IMR-90 (cell line): ENCODE data around the gene CLDN19. TPM values are rescaled to one million over a fixed set of nuclear protein-coding genes. Genes with fewer than 3 reads are reported as not detected.

Experiments used
- ATAC-seq: fragments of 200-7000 bp; cut with Tn5 transposase; 2 replicates; pipeline ENCODE4 v1.9.1; 2020; ENCODE audit warnings: low read depth, mild to moderate bottlenecking, moderate library complexity
- BruUV-seq: library from RNA; stranded (reverse); fragments of 400-500 nt; replicated peaks from 2 replicates; lab custom pipeline; 2021; lab: Mats Ljungman, UMichigan
- CTCF ChIA-PET: fragments of 300-600 bp; formaldehyde crosslinking; extraction: SDS; loops from one replicate; lab custom pipeline; 2021; ENCODE audit warnings: antibody characterized with exemption; lab: Yijun Ruan, JAX
- POLR2A ChIA-PET: fragments of 300-600 bp; sonication (Branson Sonifier 250); formaldehyde crosslinking; loops from one replicate; lab custom pipeline; 2022; ENCODE audit warnings: antibody characterized with exemption; ENCODE audit not compliant: unreplicated experiment; lab: Charles Lee
- DNase-seq: peaks from one replicate; pipeline ENCODE4 v3.0.0; 2013
- H2AFZ ChIP-seq: replicated peaks from 2 replicates; pipeline ENCODE3; 2013; ENCODE audit warnings: low read length, mild to moderate bottlenecking; ENCODE audit not compliant: poor library complexity
- H2AK5ac ChIP-seq: 2 replicates; pipeline ENCODE4 v1.6.1; 2013; ENCODE audit warnings: low read depth, low read length, inconsistent platforms
- H2AK9ac ChIP-seq: replicated peaks from 2 replicates; pipeline ENCODE3; 2013; ENCODE audit warnings: mild to moderate bottlenecking, low read depth, low read length, moderate library complexity; ENCODE audit not compliant: poor library complexity
- H2BK120ac ChIP-seq: 2 replicates; pipeline ENCODE4 v1.6.1; 2013; ENCODE audit warnings: low read depth, low read length, inconsistent platforms
- H2BK15ac ChIP-seq: 3 replicates; pipeline ENCODE4 v1.6.1; 2013; ENCODE audit warnings: low read depth, low read length, inconsistent platforms
- H2BK20ac ChIP-seq: 2 replicates; pipeline ENCODE4 v1.6.1; 2013; ENCODE audit warnings: low read depth, mild to moderate bottlenecking, inconsistent platforms, low read length, moderate library complexity
- H2BK5ac ChIP-seq: 2 replicates; pipeline ENCODE4 v1.6.1; 2013; ENCODE audit warnings: mild to moderate bottlenecking, low read depth, low read length, inconsistent platforms; ENCODE audit not compliant: poor library complexity, severe bottlenecking
- H3K14ac ChIP-seq: replicated peaks from 2 replicates; pipeline ENCODE4 v1.6.1; 2013; ENCODE audit warnings: low read depth, low read length, inconsistent platforms
- H3K18ac ChIP-seq: 2 replicates; pipeline ENCODE4 v1.6.1; 2013; ENCODE audit warnings: low read depth, low read length, control low read depth
- H3K23ac ChIP-seq: 2 replicates; pipeline ENCODE4 v1.6.1; 2013; ENCODE audit warnings: low read depth, low read length, inconsistent platforms
- H3K27ac ChIP-seq: 2 replicates; pipeline ENCODE4 v1.5.1; 2013; ENCODE audit warnings: mild to moderate bottlenecking, control low read depth, low read length; ENCODE audit not compliant: insufficient read depth
- H3K27me3 ChIP-seq: 2 replicates; pipeline ENCODE4 v1.6.1; 2013; ENCODE audit warnings: low read length; ENCODE audit not compliant: control insufficient read depth, insufficient read depth
- H3K36me3 ChIP-seq: 2 replicates; pipeline ENCODE4 v1.6.1; 2013; ENCODE audit warnings: low read length, mixed read lengths; ENCODE audit not compliant: control insufficient read depth, insufficient read depth
- H3K4ac ChIP-seq: 2 replicates; pipeline ENCODE4 v1.6.1; 2013; ENCODE audit warnings: low read depth, low read length, inconsistent platforms
- H3K4me1 ChIP-seq: 2 replicates; pipeline ENCODE4 v1.6.1; 2013; ENCODE audit warnings: low read length, mixed read lengths; ENCODE audit not compliant: control insufficient read depth, insufficient read depth
- H3K4me2 ChIP-seq: 2 replicates; pipeline ENCODE4 v1.6.1; 2013; ENCODE audit warnings: low read depth, mild to moderate bottlenecking, control low read depth, low read length, moderate library complexity
- H3K4me3 ChIP-seq: 2 replicates; pipeline ENCODE4 v1.5.1; 2013; ENCODE audit warnings: low read depth, mild to moderate bottlenecking, control low read depth, low read length, moderate library complexity; ENCODE audit not compliant: insufficient read depth
- H3K56ac ChIP-seq: 2 replicates; pipeline ENCODE4 v1.6.1; 2013; ENCODE audit warnings: low read length, inconsistent platforms; ENCODE audit not compliant: insufficient read depth; ENCODE audit errors: extremely low read depth
- H3K79me1 ChIP-seq, 2 experiments: 2 replicates each; pipeline ENCODE4 v1.6.1; 2013; ENCODE audit warnings: low read length in 2 of 2, inconsistent platforms in 1 of 2, low read depth in 1 of 2
- H3K9ac ChIP-seq: 2 replicates; pipeline ENCODE4 v1.6.1; 2013; ENCODE audit warnings: low read depth, low read length, control low read depth
- H3K9me1 ChIP-seq: 2 replicates; pipeline ENCODE4 v1.6.1; 2013; ENCODE audit warnings: low read length, inconsistent platforms; ENCODE audit not compliant: insufficient read depth
- H3K9me3 ChIP-seq: 2 replicates; pipeline ENCODE4 v1.6.1; 2013; ENCODE audit warnings: low read length; ENCODE audit not compliant: control insufficient read depth, insufficient read depth
- H4K20me1 ChIP-seq: 2 replicates; pipeline ENCODE4 v1.6.1; 2013; ENCODE audit warnings: low read length, inconsistent platforms; ENCODE audit not compliant: insufficient read depth
- H4K5ac ChIP-seq: 2 replicates; pipeline ENCODE4 v1.6.1; 2013; ENCODE audit warnings: mild to moderate bottlenecking, low read depth, low read length, control low read depth
- H4K8ac ChIP-seq, 2 experiments: 2 replicates each; pipeline ENCODE4 v1.6.1; 2013; ENCODE audit warnings: low read depth in 2 of 2, low read length in 2 of 2, control low read depth in 1 of 2, inconsistent platforms in 1 of 2
- H4K91ac ChIP-seq: 2 replicates; pipeline ENCODE4 v1.6.1; 2013; ENCODE audit warnings: low read depth, low read length, inconsistent platforms; ENCODE audit not compliant: insufficient read depth
- BHLHE40 ChIP-seq: fragments of 150-350 bp; IDR thresholded peaks from 2 replicates; pipeline ENCODE4 v1.6.1; 2016; ENCODE audit warnings: mild to moderate bottlenecking, low read depth, low read length
- CEBPB ChIP-seq: IDR thresholded peaks from 2 replicates; pipeline ENCODE4 v1.6.1; 2012; ENCODE audit warnings: low read depth, low read length, improper control_type of control experiment
- CHD1 ChIP-seq: IDR thresholded peaks from 2 replicates; pipeline ENCODE4 v1.6.1; 2012; ENCODE audit warnings: low read depth, low read length, improper control_type of control experiment
- CTCF ChIP-seq: conservative IDR thresholded peaks from 2 replicates; pipeline ENCODE4 v1.5.1; 2012; ENCODE audit warnings: mild to moderate bottlenecking, low read depth, low read length, improper control_type of control experiment
- FOS ChIP-seq: fragments of 150-350 bp; IDR thresholded peaks from 2 replicates; pipeline ENCODE4 v1.6.1; 2016; ENCODE audit warnings: low read depth, low read length
- MAFK ChIP-seq: IDR thresholded peaks from 2 replicates; pipeline ENCODE4 v1.6.1; 2012; ENCODE audit warnings: low read depth, low read length, improper control_type of control experiment
- MAZ ChIP-seq: IDR thresholded peaks from 2 replicates; pipeline ENCODE4 v1.6.1; 2012; ENCODE audit warnings: low read depth, mild to moderate bottlenecking, low read length, improper control_type of control experiment, moderate library complexity, borderline replicate concordance
- MXI1 ChIP-seq: IDR thresholded peaks from 2 replicates; pipeline ENCODE4 v1.6.1; 2012; ENCODE audit warnings: low read depth, mild to moderate bottlenecking, low read length, moderate library complexity, borderline replicate concordance
- NFE2L2 ChIP-seq: fragments of 150-350 bp; IDR thresholded peaks from 2 replicates; pipeline ENCODE4 v1.6.1; 2016; ENCODE audit warnings: low read depth, mild to moderate bottlenecking, low read length
- POLR2A ChIP-seq: IDR thresholded peaks from 2 replicates; pipeline ENCODE4 v1.6.1; 2012; ENCODE audit warnings: mild to moderate bottlenecking, low read depth, low read length
- RAD21 ChIP-seq: IDR thresholded peaks from 2 replicates; pipeline ENCODE4 v1.6.1; 2012; ENCODE audit warnings: low read length, improper control_type of control experiment
- RCOR1 ChIP-seq: IDR thresholded peaks from 2 replicates; pipeline ENCODE4 v1.6.1; 2012; ENCODE audit warnings: mild to moderate bottlenecking, low read length, improper control_type of control experiment; ENCODE audit not compliant: insufficient replicate concordance
- RFX5 ChIP-seq: IDR thresholded peaks from 2 replicates; pipeline ENCODE4 v1.8.0; 2012; ENCODE audit warnings: low read depth, mild to moderate bottlenecking, low read length, moderate library complexity
- SMC3 ChIP-seq: fragments of 150-350 bp; IDR thresholded peaks from 2 replicates; pipeline ENCODE4 v1.6.1; 2016; ENCODE audit warnings: low read depth, mild to moderate bottlenecking, antibody characterized with exemption, low read length, moderate library complexity
- USF2 ChIP-seq: fragments of 150-350 bp; IDR thresholded peaks from 2 replicates; pipeline ENCODE4 v1.6.1; 2017; ENCODE audit warnings: mild to moderate bottlenecking, antibody characterized with exemption, low read length, low read depth
- dilution Hi-C: fragments of 300-500 bp; cut with HindIII; formaldehyde crosslinking; loops from one replicate; pipeline ENCODE4 v1.14.3; 2018; ENCODE audit warnings: low sequenced_read_pairs; ENCODE audit not compliant: unreplicated experiment
- in situ Hi-C: fragments of 300-500 bp; cut with MboI; formaldehyde crosslinking; loops from 3 replicates; pipeline ENCODE4 v1.14.3; 2019; ENCODE audit warnings: low sequenced_read_pairs, inconsistent platforms, mixed read lengths
- intact Hi-C: fragments of 100-400 bp; cut with micrococcal nuclease; formaldehyde crosslinking; loops from 2 replicates; pipeline ENCODE4 v1.10.0; 2022
- polyA plus RNA-seq, 3 experiments: library from polyadenylated mRNA; depleted of rRNA; stranded (reverse); fragments of >200 nt; gene quantifications; 2 replicates each; pipeline ENCODE4 v1.2.3, GENCODE V29; 2012; ENCODE audit warnings: low replicate concordance in 1 of 3
- total RNA-seq: library from RNA; depleted of rRNA; stranded (reverse); fragments of >200 nt; gene quantifications from 2 replicates; pipeline ENCODE4 v1.2.3, GENCODE V29; 2012
- TF ChIP-seq, protein P1 (sequence below): fragments of 150-350 bp; IDR thresholded peaks from 2 replicates; pipeline ENCODE4 v1.6.1; 2016; ENCODE audit warnings: low read depth, mild to moderate bottlenecking, low read length, moderate library complexity, borderline replicate concordance

Gene CLDN19
- total and polyA plus RNA-seq, 2 of the 4 experiments (the other 2 are of a cell fraction): not detected

DNA sequence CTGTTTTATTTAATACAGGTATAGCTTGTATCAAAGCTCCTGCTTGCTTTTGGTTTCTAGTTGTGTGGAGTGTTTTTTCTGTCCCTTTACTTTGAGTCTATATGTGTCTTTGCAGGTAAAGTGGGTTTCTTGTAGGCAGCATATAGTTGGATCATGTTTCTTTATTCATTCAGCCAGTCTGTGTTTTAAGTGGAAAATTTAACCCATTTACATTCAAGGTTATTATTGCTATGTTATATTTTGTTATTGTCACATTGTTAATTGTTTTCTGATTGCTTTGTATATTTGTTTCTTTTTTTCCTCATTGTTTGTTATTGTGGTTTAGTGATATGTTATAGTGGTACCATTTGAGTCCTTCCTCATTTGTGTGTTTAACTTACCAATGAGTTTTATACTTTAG lies 26.7 kb downstream of the CLDN19 start:
- Histone ChIP-seq H2AFZ (no peak overlapping the region), H4K91ac (no peak overlapping the region), H4K20me1 (no peaks in the 10 kb centered on the region), H3K4me3 (no peak overlapping the region), H3K9me1 (0 out of 2 replicates have a peak, but pooled peaks cover 2% of the 10 kb centered on the region), H4K5ac (no peak overlapping the region), H3K4me1 (no peaks in the 10 kb centered on the region), H2AK5ac (no peak overlapping the region), H3K56ac (no peak overlapping the region), H2AK9ac (no peak overlapping the region), H2BK120ac (no peak overlapping the region), H2BK15ac (no peak overlapping the region), H3K27ac (no peak overlapping the region), H3K4ac (no peak overlapping the region), H3K79me1 (peaks cover 6 to 36% of the 10 kb centered on the region in 2 experiments; a peak in 3 of 4 replicates), H2BK5ac (no peak overlapping the region), H3K18ac (no peak overlapping the region), H3K9me3 (peaks cover 8% of the 10 kb centered on the region), H3K9ac (no peak overlapping the region), H4K8ac (no peak overlapping the region), H3K23ac (no peak overlapping the region), H2BK20ac (no peak overlapping the region), H3K36me3 (peaks cover 5% of the 10 kb centered on the region), H3K27me3 (no peaks in the 10 kb centered on the region), H3K4me2 (no peak overlapping the region), H3K14ac (no peak overlapping the region)
- BruUV-seq: no TSS peak
- ATAC-seq: no peak
- DNase-seq: no peak
- TF ChIP-seq, protein P1, sequence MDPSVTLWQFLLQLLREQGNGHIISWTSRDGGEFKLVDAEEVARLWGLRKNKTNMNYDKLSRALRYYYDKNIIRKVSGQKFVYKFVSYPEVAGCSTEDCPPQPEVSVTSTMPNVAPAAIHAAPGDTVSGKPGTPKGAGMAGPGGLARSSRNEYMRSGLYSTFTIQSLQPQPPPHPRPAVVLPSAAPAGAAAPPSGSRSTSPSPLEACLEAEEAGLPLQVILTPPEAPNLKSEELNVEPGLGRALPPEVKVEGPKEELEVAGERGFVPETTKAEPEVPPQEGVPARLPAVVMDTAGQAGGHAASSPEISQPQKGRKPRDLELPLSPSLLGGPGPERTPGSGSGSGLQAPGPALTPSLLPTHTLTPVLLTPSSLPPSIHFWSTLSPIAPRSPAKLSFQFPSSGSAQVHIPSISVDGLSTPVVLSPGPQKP: no peak
- TF ChIP-seq RCOR1: no peak
- TF ChIP-seq MAFK: no peak
- TF ChIP-seq BHLHE40: no peak
- no peak for TF ChIP-seq CEBPB
- no peak for TF ChIP-seq RFX5
- no peak for TF ChIP-seq MXI1
- TF ChIP-seq MAZ: no peak
- TF ChIP-seq CTCF: no peak
- TF ChIP-seq NFE2L2: no peak
- no peak for TF ChIP-seq RAD21
- TF ChIP-seq POLR2A: no peak
- no peak for TF ChIP-seq USF2
- no peak for TF ChIP-seq CHD1
- no peak for TF ChIP-seq SMC3
- no peak for TF ChIP-seq FOS
- in situ Hi-C loops (no loop called here), dilution Hi-C loops (no loop called here), intact Hi-C loops (no loop called here)
- POLR2A ChIA-PET: no interaction called here
- CTCF ChIA-PET: interaction anchor here (1.0 kb wide), 1 partner anchor 131 kb away, joined by 3 read pairs; no protein-coding TSS in a partner anchor
